CD14-positive monocyte (primary cell): ENCODE data around the gene DYNLT4. TPM values are rescaled to one million over a fixed set of nuclear protein-coding genes. Genes with fewer than 3 reads are reported as not detected.

Experiments
- DNase-seq, 3 donors: peaks; one replicate each; pipeline ENCODE4 v3.0.0-alpha.2; 2011 to 2022
- H2AFZ ChIP-seq: 2 replicates; pipeline ENCODE4 v1.6.0; 2012; ENCODE audit warnings: mild to moderate bottlenecking, low read depth, low read length, inconsistent platforms; ENCODE audit not compliant: insufficient read depth, poor library complexity, severe bottlenecking
- H3K27ac ChIP-seq, 2 donors: 1 replicate in 1 of 2; 2 replicates in 1 of 2; pipeline ENCODE4 v1.5.1; 2012 to 2013; ENCODE audit warnings: low read length in 2 of 2, control low read depth in 1 of 2, inconsistent platforms in 1 of 2, low read depth in 1 of 2, mild to moderate bottlenecking in 1 of 2
- H3K27me3 ChIP-seq, 2 donors: one replicate each; pipeline versions ENCODE4 v1.6.0 to v1.6.1; 2011 to 2013; ENCODE audit warnings: low read length in 2 of 2; ENCODE audit not compliant: control insufficient read depth in 2 of 2, insufficient read depth in 2 of 2
- H3K36me3 ChIP-seq, 2 donors: replicated peaks in 1 of 2; 1 replicate in 1 of 2; 2 replicates in 1 of 2; pipeline versions ENCODE4 v1.5.1 to v1.6.1; 2012 to 2013; ENCODE audit warnings: low read length in 2 of 2, control low read depth in 1 of 2, inconsistent platforms in 1 of 2, mild to moderate bottlenecking in 1 of 2; ENCODE audit not compliant: insufficient read depth in 2 of 2, control insufficient read depth in 1 of 2
- H3K4me1 ChIP-seq, 2 donors: 1 replicate in 1 of 2; 2 replicates in 1 of 2; pipeline versions ENCODE4 v1.5.1 to v1.6.1; 2012 to 2013; ENCODE audit warnings: low read length in 2 of 2, control low read depth in 1 of 2, inconsistent platforms in 1 of 2, mild to moderate bottlenecking in 1 of 2, moderate library complexity in 1 of 2; ENCODE audit not compliant: insufficient read depth in 2 of 2, control insufficient read depth in 1 of 2
- H3K4me2 ChIP-seq: replicated peaks from 2 replicates; pipeline ENCODE3; 2012; ENCODE audit warnings: low read length, moderate library complexity, mild to moderate bottlenecking; ENCODE audit not compliant: poor library complexity, severe bottlenecking; ENCODE audit errors: extremely low read depth
- H3K4me3 ChIP-seq, 3 experiments: fragments of 200-600 bp in 1 of 3; sonication (generic) in 1 of 3; replicated peaks in 1 of 3; 1 replicate in 2 of 3; 2 replicates in 1 of 3; pipeline ENCODE4 v1.5.1; 2011 to 2013; ENCODE audit warnings: low read length in 3 of 3, mild to moderate bottlenecking in 3 of 3, control low read depth in 2 of 3, low read depth in 2 of 3, inconsistent platforms in 1 of 3, moderate library complexity in 1 of 3
- H3K79me2 ChIP-seq: 2 replicates; pipeline ENCODE4 v1.6.0; 2012; ENCODE audit warnings: mild to moderate bottlenecking, control low read depth, inconsistent platforms, low read length, moderate library complexity; ENCODE audit not compliant: insufficient read depth
- H3K9ac ChIP-seq: 2 replicates; pipeline ENCODE4 v1.6.0; 2017; ENCODE audit warnings: low read length, mild to moderate bottlenecking; ENCODE audit not compliant: insufficient read depth, poor library complexity, severe bottlenecking
- H3K9me3 ChIP-seq, 2 donors: replicated peaks in 1 of 2; 1 replicate in 1 of 2; 2 replicates in 1 of 2; pipeline versions ENCODE4 v1.5.1 to v1.6.1; 2012 to 2013; ENCODE audit warnings: low read length in 2 of 2, control low read depth in 1 of 2; ENCODE audit not compliant: control insufficient read depth in 1 of 2, insufficient read depth in 1 of 2
- H4K20me1 ChIP-seq: 2 replicates; pipeline ENCODE4 v1.6.0; 2012; ENCODE audit warnings: mild to moderate bottlenecking, low read length, control low read depth, moderate library complexity; ENCODE audit not compliant: insufficient read depth
- H3K27ac Mint-ChIP-seq, 7 donors: one replicate each; pipeline ENCODE4 v1.8.0; 2020; ENCODE audit warnings: mild to moderate bottlenecking in 7 of 7, mixed read lengths in 7 of 7, moderate library complexity in 6 of 7, inconsistent platforms in 2 of 7
- H3K27me3 Mint-ChIP-seq, 3 donors: one replicate each; pipeline ENCODE4 v1.8.0; 2021 to 2022; ENCODE audit warnings: low read depth in 3 of 3, mild to moderate bottlenecking in 3 of 3, mixed read lengths in 3 of 3, moderate library complexity in 3 of 3, inconsistent platforms in 1 of 3
- H3K36me3 Mint-ChIP-seq, 2 donors: one replicate each; pipeline ENCODE4 v1.8.0; 2020; ENCODE audit warnings: mixed read lengths in 2 of 2, inconsistent platforms in 1 of 2, mild to moderate bottlenecking in 1 of 2
- H3K4me1 Mint-ChIP-seq: one replicate; pipeline ENCODE4 v1.8.0; 2020; ENCODE audit warnings: mild to moderate bottlenecking, mixed read lengths
- H3K4me3 Mint-ChIP-seq, 2 donors: one replicate each; pipeline ENCODE4 v1.8.0; 2020; ENCODE audit warnings: mild to moderate bottlenecking in 2 of 2, mixed read lengths in 2 of 2, moderate library complexity in 1 of 2
- H3K9me3 Mint-ChIP-seq, 7 donors: one replicate each; pipeline ENCODE4 v1.8.0; 2020 to 2022; ENCODE audit warnings: mixed read lengths in 7 of 7, mild to moderate bottlenecking in 6 of 7, moderate library complexity in 6 of 7, inconsistent platforms in 2 of 7
- CTCF ChIP-seq: fragments of 200-600 bp; IDR thresholded peaks from one replicate; pipeline ENCODE4 v1.8.0; 2022; ENCODE audit warnings: antibody characterized with exemption, mild to moderate bottlenecking
- WGBS: methylation state at CpG from one replicate; pipeline ENCODE4 v1.1.5; 2013; ENCODE audit warnings: missing lambda C conversion rate; ENCODE audit not compliant: insufficient coverage; 5-methylcytosine and 5-hydroxymethylcytosine counted together
- intact Hi-C, 2 donors: fragments of 100-400 bp; cut with micrococcal nuclease; formaldehyde crosslinking; loops; one replicate each; pipeline versions ENCODE4 v1.15.0 to v1.15.1; 2023
- polyA plus RNA-seq, 3 donors: library from polyadenylated mRNA; depleted of rRNA in 1 of 3; unstranded in 2 of 3; stranded (reverse) in 1 of 3; fragments of 300-500 nt in 2 of 3; fragments of >200 nt in 1 of 3; fragmentation: Illumina TruSeq in 2 of 3; gene quantifications; 1 replicate in 2 of 3; 2 replicates in 1 of 3; pipeline ENCODE4 v1.2.3, GENCODE V29; 2012 to 2021

DYNLT4 gene
- polyA plus RNA-seq, 3 donors = 0.91 to 2.8 (median 2.2) TPM

- H3K4me3 Mint-ChIP-seq = no peak overlapping the region
- no peak overlapping the region for H3K9ac ChIP-seq
- peaks cover 0 to 5% (median 0%) of the 10 kb centered on the region in 7 donors for H3K9me3 Mint-ChIP-seq
- peaks cover 0 to 4% of the 10 kb centered on the region in 2 donors for H3K27me3 ChIP-seq
- H3K36me3 ChIP-seq = peaks cover 0 to 12% of the 10 kb centered on the region in 2 donors
- no peak for DNase-seq
- no peak overlapping the region for H2AFZ ChIP-seq
- no peak overlapping the region for H3K27ac ChIP-seq
- no peak overlapping the region for H3K4me3 ChIP-seq
- no peaks in the 10 kb centered on the region for H3K9me3 ChIP-seq
- 96% methylated on average over 4 of the region's 7 CpGs for WGBS
- H3K36me3 Mint-ChIP-seq = peaks cover 26 to 41% of the 10 kb centered on the region in 2 donors
- no peak overlapping the region for H3K4me2 ChIP-seq
- H3K79me2 ChIP-seq = no peaks in the 10 kb centered on the region
- intact Hi-C loops = no loop called here
- peak overlapping the region in 1 of 7 donors; percentile 60 for H3K27ac Mint-ChIP-seq
- peaks cover 6 to 10% (median 7%) of the 10 kb centered on the region in 3 donors for H3K27me3 Mint-ChIP-seq
- H3K4me1 Mint-ChIP-seq = no peaks in the 10 kb centered on the region
- no peak for TF ChIP-seq CTCF
- H3K4me1 ChIP-seq = no peaks in the 10 kb centered on the region
- no peaks in the 10 kb centered on the region for H4K20me1 ChIP-seq
Measured at GRCh38 chr1:44848456-44849181, 41.5 kb upstream of the DYNLT4 start.

- H3K4me1 Mint-ChIP-seq = peaks cover 2% of the 10 kb centered on the region
- H3K4me3 Mint-ChIP-seq = no peak overlapping the region
- H2AFZ ChIP-seq = no peak overlapping the region
- H3K36me3 ChIP-seq = peaks cover 0 to 9% of the 10 kb centered on the region in 2 donors
- no peaks in the 10 kb centered on the region for H3K9me3 ChIP-seq
- H3K27ac ChIP-seq = no peak overlapping the region
- no peaks in the 10 kb centered on the region for H4K20me1 ChIP-seq
- no peak overlapping the region for H3K9ac ChIP-seq
- H3K4me2 ChIP-seq = no peak overlapping the region
- peaks cover 0 to 11% of the 10 kb centered on the region in 2 donors for H3K27me3 ChIP-seq
- no peak for DNase-seq
- no CpG with 5 or more reads among the region's 1 CpG for WGBS
- H3K79me2 ChIP-seq = no peaks in the 10 kb centered on the region
- no peak overlapping the region for H3K4me3 ChIP-seq
- peaks cover 0 to 5% (median 0%) of the 10 kb centered on the region in 7 donors for H3K9me3 Mint-ChIP-seq
- H3K27me3 Mint-ChIP-seq = peaks cover 10 to 14% (median 13%) of the 10 kb centered on the region in 3 donors
- no peak overlapping the region for H3K27ac Mint-ChIP-seq
- intact Hi-C loops = no loop called here
- TF ChIP-seq CTCF = no peak
- H3K36me3 Mint-ChIP-seq = peaks cover 22 to 36% of the 10 kb centered on the region in 2 donors
- peaks cover 6% of the 10 kb centered on the region in 2 donors for H3K4me1 ChIP-seq
Measured at GRCh38 chr1:44847845-44848244, 40.7 kb upstream of the DYNLT4 start.
